Thymus (tissue), 11 donors: Measurements from ENCODE around the gene ACTG1. TPM values are rescaled to one million over a fixed set of nuclear protein-coding genes. Genes with fewer than 3 reads are reported as not detected.

Source experiments
- DNase-seq, 9 donors: peaks; one replicate each; pipeline ENCODE4 v3.0.0-alpha.2; 2013; ENCODE audit warnings: low spot score in 9 of 9, low read depth in 6 of 9, missing footprints in 1 of 9
- H3K27ac ChIP-seq, 2 donors: one replicate each; pipeline ENCODE4 v1.5.1; 2013; ENCODE audit warnings: control low read depth in 1 of 2, low read depth in 1 of 2, low read length in 1 of 2, mild to moderate bottlenecking in 1 of 2, moderate library complexity in 1 of 2
- H3K27me3 ChIP-seq, 2 donors: one replicate each; pipeline ENCODE4 v1.5.1; 2013; ENCODE audit warnings: low read length in 1 of 2; ENCODE audit not compliant: control insufficient read depth in 2 of 2, insufficient read depth in 1 of 2
- H3K36me3 ChIP-seq, 2 donors: one replicate each; pipeline ENCODE4 v1.5.1; 2013; ENCODE audit warnings: low read length in 1 of 2, mild to moderate bottlenecking in 1 of 2, moderate library complexity in 1 of 2; ENCODE audit not compliant: control insufficient read depth in 2 of 2, insufficient read depth in 2 of 2
- H3K4me1 ChIP-seq, 2 donors: one replicate each; pipeline ENCODE4 v1.5.1; 2013; ENCODE audit warnings: low read length in 2 of 2; ENCODE audit not compliant: control insufficient read depth in 2 of 2, insufficient read depth in 2 of 2
- H3K4me3 ChIP-seq, 2 donors: one replicate each; pipeline ENCODE4 v1.5.1; 2013; ENCODE audit warnings: low read length in 2 of 2, control low read depth in 1 of 2, mild to moderate bottlenecking in 1 of 2
- H3K9me3 ChIP-seq, 2 donors: one replicate each; pipeline ENCODE4 v1.5.1; 2013; ENCODE audit warnings: low read length in 1 of 2, mild to moderate bottlenecking in 1 of 2; ENCODE audit not compliant: control insufficient read depth in 2 of 2, insufficient read depth in 1 of 2
- WGBS: extraction: QIAGEN DNeasy Blood & Tissue Kit; methylation state at CpG from one replicate; pipeline ENCODE4 v1.1.7; 2013; 5-methylcytosine and 5-hydroxymethylcytosine counted together
- polyA plus RNA-seq: library from polyadenylated mRNA; stranded (reverse); fragments of 200-250 nt; gene quantifications from one replicate; pipeline ENCODE4 v1.2.3, GENCODE V29; 2013
- total RNA-seq: library from RNA; stranded (reverse); fragments of 120-200 nt; gene quantifications from one replicate; pipeline ENCODE4 v1.2.4, GENCODE V29; 2013
- donor health status: healthy.

The ACTG1 gene
- total and polyA plus RNA-seq, 2 donors, result 1,837 to 2,739 TPM

- H3K9me3 ChIP-seq, result no peaks in the 10 kb centered on the region
- no peak overlapping the region for H3K27ac ChIP-seq
- no peak for DNase-seq
- H3K4me3 ChIP-seq, result no peak overlapping the region
- H3K36me3 ChIP-seq, result no peaks in the 10 kb centered on the region
- 97% methylated on average over 12 of the region's 12 CpGs for WGBS
- H3K4me1 ChIP-seq, result peaks cover 0 to 6% of the 10 kb centered on the region in 2 donors
- H3K27me3 ChIP-seq, result peaks cover 2 to 34% of the 10 kb centered on the region in 2 donors
These were observed 13.0 kb downstream of the ACTG1 start for GRCh38 chr17:81499601-81499970.

GRCh38 chr17:81498953-81499600, 13.5 kb downstream of the ACTG1 start:
- no peaks in the 10 kb centered on the region for H3K36me3 ChIP-seq
- DNase-seq, result no peak
- no peak overlapping the region for H3K27ac ChIP-seq
- WGBS, result 76% methylated on average over 64 of the region's 64 CpGs
- peaks cover 0 to 7% of the 10 kb centered on the region in 2 donors for H3K4me1 ChIP-seq
- no peak overlapping the region for H3K4me3 ChIP-seq
- H3K27me3 ChIP-seq, result peaks cover 2 to 34% of the 10 kb centered on the region in 2 donors
- H3K9me3 ChIP-seq, result no peaks in the 10 kb centered on the region

- peaks cover 2 to 30% of the 10 kb centered on the region in 2 donors for H3K27me3 ChIP-seq
- no peak overlapping the region for H3K4me3 ChIP-seq
- 71% methylated on average over 8 of the region's 8 CpGs for WGBS
- peak in 1 of 9 donors; percentile 63 for DNase-seq
- no peaks in the 10 kb centered on the region for H3K36me3 ChIP-seq
- peaks cover 0 to 6% of the 10 kb centered on the region in 2 donors for H3K9me3 ChIP-seq
- peaks cover 0 to 28% of the 10 kb centered on the region in 2 donors for H3K4me1 ChIP-seq
- no peak overlapping the region for H3K27ac ChIP-seq
These were observed 17.8 kb downstream of the ACTG1 start for GRCh38 chr17:81494626-81495377.

GRCh38 chr17:81493198-81494038, 19.2 kb downstream of the ACTG1 start:
- Histone ChIP-seq H3K36me3 (no peaks in the 10 kb centered on the region), H3K9me3 (peaks cover 0 to 6% of the 10 kb centered on the region in 2 donors), H3K27me3 (peaks cover 0 to 17% of the 10 kb centered on the region in 2 donors), H3K4me3 (no peak overlapping the region), H3K4me1 (peaks cover 6 to 42% of the 10 kb centered on the region in 2 donors), H3K27ac (no peak overlapping the region)
- DNase-seq, result no peak
- 92% methylated on average over 16 of the region's 16 CpGs for WGBS

GRCh38 chr17:81492706-81493105, 19.9 kb downstream of the ACTG1 start:
- Histone ChIP-seq H3K27ac (no peak overlapping the region), H3K27me3 (peaks cover 0 to 17% of the 10 kb centered on the region in 2 donors), H3K36me3 (no peaks in the 10 kb centered on the region), H3K9me3 (peaks cover 0 to 6% of the 10 kb centered on the region in 2 donors), H3K4me3 (no peak overlapping the region), H3K4me1 (peaks cover 6 to 45% of the 10 kb centered on the region in 2 donors)
- 96% methylated on average over 9 of the region's 9 CpGs for WGBS
- no peak for DNase-seq

- DNase-seq, result peak in 1 of 9 donors; percentile 61
- H3K27me3 ChIP-seq, result peaks cover 0 to 13% of the 10 kb centered on the region in 2 donors
- no peaks in the 10 kb centered on the region for H3K36me3 ChIP-seq
- H3K27ac ChIP-seq, result peak overlapping the region in 1 of 2 donors; percentile 53
- 79% methylated on average over 18 of the region's 18 CpGs for WGBS
- peaks cover 0 to 6% of the 10 kb centered on the region in 2 donors for H3K9me3 ChIP-seq
- no peak overlapping the region for H3K4me3 ChIP-seq
- H3K4me1 ChIP-seq, result peaks cover 11 to 50% of the 10 kb centered on the region in 2 donors
These were observed 20.4 kb downstream of the ACTG1 start for GRCh38 chr17:81492202-81492601.

- peak in 1 of 9 donors; percentile 41 for DNase-seq
- peaks cover 0 to 13% of the 10 kb centered on the region in 2 donors for H3K27me3 ChIP-seq
- 56% methylated on average over 5 of the region's 5 CpGs for WGBS
These were observed 20.8 kb downstream of the ACTG1 start for GRCh38 chr17:81491761-81492160.

GRCh38 chr17:81491181-81491581, 21.4 kb downstream of the ACTG1 start:
- DNase-seq, result no peak
- Histone ChIP-seq H3K36me3 (no peaks in the 10 kb centered on the region), H3K9me3 (peaks cover 0 to 6% of the 10 kb centered on the region in 2 donors), H3K4me1 (peaks cover 13 to 60% of the 10 kb centered on the region in 2 donors), H3K27me3 (peaks cover 0 to 13% of the 10 kb centered on the region in 2 donors), H3K27ac (no peak overlapping the region), H3K4me3 (no peak overlapping the region)
- 91% methylated on average over 5 of the region's 5 CpGs for WGBS

More at GRCh38 chr17:81491761-81492160, 20.8 kb downstream of the ACTG1 start:
- Histone ChIP-seq H3K36me3 (no peaks in the 10 kb centered on the region), H3K9me3 (peaks cover 0 to 6% of the 10 kb centered on the region in 2 donors), H3K27ac (peak overlapping the region in 1 of 2 donors; percentile 53), H3K4me3 (no peak overlapping the region), H3K4me1 (peaks cover 13 to 55% of the 10 kb centered on the region in 2 donors)
